ENCODE results near the gene ZNF579.
"Not testable (repeated sequence)": the region's sequence is repeated elsewhere in the genome, so short reads cannot be mapped to it uniquely, and the experiment has no call there.

Gene ZNF579

DNA sequence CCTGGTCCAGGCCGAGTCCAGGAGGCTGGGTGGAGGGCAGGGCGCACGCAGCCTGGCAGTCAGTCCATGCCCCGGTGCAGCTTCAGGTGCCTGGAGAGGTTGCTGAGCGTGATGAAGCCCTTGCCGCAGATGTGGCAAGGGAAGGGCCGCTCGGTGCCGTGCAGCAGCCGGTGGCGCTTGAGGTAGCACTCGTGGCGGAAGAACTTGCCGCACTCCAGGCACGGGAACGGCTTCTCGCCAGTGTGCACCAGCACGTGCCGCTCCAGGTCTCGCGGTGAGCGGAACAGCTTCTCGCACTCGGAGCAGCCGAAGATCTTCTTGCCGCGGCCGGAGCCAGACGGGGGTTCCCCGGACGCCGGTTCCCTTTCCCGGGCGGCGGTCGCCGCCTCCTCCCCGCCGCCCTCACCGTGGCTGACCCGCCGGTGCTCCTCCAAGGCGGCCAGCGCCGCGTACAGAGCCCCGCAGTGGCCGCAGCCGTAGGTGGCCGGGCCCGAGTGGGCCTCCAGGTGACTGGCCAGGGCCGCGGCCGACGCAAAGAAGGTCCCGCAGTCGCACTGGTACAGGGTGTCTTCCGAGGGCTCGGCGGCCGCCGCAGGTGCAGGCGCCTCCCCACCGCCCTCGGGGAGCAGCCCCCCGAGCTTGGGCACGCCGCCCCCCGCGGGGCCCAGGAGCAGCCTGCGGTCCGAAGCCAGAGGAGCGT is 11.9 kb upstream of the ZNF579 start:
- no peak for DNase-seq

DNA sequence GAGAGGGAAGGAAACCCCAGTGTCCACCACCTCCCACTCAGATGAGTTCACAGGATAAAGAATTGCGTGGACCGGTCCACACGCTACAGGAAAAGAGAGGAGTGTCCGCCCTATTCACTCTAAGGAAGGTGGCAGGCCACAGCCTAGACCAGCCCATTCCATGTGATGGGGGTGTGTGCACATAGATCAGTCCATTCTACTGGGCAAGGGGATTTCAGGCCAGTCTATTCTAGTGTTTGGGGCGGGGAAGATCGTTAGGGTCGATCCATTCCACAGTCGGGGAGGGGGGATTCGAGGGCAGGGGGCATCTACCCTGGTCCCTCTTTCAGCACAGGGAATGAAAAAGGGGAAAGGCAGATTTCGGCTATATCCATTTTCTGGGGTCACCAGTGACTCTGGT is 10.9 kb upstream of the ZNF579 start:
- DNase-seq, result no peak

DNA sequence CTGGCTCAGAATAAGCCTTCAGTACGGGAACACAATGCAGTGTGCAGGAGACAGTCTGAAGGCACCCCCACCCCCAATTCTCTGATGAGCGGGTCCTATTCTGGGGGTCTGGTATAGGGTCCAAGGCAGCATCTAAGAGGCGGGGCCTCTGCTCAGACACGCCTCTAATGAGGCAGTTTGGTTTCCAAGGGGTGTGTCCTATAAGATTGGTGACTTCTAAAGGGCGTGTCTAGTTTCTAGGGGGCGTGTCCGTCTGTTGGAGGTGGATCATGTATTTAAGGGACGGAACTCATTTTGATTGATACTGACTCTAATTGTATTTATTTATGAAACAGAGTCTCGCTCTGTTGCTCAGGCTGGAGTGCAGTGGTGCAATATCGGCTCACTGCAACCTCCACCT is 10.0 kb upstream of the ZNF579 start:
- DNase-seq, result no peak

DNA sequence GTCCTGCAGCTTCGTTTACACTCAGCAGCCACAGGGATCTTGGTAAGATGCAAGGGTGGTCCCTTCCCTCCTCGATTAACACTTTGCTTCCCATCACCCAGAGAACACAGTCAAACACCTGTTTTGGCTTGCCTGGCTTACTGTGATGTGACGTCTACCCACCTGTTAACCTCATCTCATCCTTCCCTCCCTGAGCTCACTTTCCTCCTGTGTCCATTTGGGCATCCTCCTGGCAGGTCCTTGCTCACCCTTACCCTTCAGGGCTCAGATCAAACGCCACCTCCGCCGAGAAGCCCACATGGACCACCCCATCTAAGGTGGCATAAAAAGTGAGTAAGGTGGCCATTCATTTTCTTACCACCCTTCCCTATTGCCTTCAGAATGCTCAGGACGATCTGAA is 9.5 kb upstream of the ZNF579 start:
- no peak for DNase-seq

DNA sequence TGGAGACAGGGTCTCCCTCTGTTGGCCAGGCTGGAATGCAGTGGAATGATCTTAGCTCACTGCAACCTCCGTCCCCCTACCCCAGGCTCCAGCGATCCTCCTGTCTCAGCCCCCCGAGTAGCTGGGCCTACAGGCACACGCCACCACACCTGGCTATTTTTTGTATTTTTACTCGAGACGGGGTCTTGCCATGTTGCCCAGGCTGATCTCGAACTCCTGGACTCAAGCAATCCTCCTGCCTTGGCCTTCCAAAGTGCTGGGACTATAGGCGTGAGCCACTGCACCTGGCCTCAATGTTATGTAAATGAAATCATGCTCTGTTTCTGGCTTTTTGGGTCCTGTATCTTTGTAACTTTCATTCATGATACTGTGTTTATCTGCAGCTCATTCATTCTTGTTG is 8.1 kb upstream of the ZNF579 start:
- DNase-seq, result no peak

DNA sequence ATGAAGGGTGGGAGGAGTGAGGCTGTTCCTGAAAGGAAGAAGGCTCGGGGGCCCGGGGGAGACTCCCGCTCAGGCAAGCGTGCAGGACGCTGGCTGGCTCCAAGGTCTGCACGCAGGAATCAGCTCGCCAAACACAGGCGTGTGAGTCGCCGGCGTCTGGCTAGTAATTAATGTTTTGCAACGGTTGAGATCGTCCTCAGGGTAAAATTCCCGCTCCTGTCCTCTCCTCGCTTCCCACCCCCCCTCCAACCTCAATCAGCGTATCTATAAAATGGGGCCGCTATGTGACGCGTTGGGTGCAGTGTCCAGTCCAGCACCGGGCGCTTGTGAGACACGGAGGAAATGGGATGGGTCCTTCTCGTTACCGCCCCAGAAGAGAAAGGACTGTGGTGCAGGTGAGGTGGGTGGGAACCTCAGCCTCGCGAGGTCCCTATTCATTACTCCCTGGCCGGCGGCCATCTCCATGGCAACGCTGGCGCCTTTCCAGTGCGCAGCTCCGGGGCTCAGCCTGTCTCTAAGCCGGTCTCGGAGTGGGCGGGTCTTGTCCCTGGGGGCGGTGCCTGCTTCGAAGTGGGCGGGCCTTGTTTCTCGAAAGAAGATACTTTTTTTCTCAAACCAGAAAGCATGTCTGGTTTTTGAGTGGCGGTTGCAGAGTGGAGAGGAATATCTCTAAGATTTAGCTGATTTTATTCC is 6.5 kb upstream of the ZNF579 start:
- DNase-seq, result peak; percentile 90

DNA sequence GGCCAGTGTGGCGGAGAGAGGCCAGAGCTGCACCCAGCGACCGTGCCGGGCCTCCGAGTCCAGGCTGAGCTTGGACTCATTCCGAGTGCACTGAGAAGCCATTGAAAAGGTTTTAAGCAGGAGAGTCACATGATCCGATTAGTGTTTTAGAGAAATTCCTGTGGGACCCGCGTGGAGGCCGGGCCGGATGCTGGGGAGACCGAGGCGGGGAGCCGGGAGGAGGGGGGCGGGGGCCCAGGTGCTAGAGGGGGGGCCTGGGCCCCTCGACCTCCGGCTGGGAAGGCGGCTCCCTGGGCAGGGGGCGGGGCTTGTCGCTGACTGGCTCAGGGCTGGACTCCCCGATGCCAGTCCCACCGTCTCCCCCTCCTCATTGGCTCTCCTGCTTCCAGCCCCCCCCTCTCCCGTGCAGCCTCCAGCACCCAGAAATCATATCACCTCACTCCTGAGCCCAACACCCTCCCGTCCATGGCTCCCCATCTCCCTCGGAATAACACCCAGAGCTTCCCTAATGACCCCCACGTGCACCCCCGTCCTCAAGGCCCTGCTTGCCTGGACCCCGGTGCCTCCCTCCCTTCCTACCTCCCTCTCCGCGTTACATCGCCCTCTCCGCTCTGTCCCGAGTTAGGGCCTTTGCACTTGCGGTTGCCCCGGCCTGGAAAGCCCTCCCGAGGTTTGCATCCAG is 5.2 kb upstream of the ZNF579 start:
- DNase-seq, result peak; percentile 33

DNA sequence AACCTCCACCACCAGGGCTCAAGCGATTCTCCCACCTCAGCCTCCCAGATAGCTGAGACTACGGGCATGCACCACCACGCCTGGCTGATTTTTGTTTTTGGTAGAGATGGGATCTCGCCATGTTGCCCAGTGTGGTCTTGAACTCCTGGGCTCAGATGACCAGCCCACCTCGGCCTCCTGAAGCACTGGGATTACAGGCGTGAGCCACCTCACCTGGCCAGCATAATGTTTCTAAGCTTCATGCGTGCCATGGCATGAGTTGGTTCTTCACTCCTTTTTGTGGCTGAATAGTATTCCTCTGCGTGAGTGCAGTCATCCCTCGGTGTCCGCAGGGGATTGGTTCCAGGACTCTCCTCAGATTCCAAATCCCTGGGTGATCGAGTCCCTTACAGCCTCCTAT is 4.2 kb upstream of the ZNF579 start:
- DNase-seq, result no peak

DNA sequence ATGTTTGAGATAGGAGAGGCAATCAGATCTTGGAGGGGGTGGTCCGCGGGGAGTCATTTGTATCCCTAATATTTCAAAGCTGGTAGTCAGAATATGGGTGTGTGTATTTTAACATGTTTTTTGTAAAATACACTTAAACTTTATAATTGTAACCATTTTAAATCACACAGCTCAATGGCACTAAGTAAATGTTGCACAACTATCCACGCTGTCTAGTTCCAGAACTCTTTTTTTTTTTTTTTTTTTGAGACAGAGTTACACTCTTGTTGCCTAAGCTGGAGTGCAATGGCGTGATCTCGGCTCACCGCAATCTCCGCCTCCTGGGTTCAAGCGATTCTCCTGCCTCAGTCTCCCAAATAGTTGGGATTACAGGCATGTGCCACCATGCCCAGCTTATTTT is 3.2 kb upstream of the ZNF579 start:
- DNase-seq, result not testable (repeated sequence)

DNA sequence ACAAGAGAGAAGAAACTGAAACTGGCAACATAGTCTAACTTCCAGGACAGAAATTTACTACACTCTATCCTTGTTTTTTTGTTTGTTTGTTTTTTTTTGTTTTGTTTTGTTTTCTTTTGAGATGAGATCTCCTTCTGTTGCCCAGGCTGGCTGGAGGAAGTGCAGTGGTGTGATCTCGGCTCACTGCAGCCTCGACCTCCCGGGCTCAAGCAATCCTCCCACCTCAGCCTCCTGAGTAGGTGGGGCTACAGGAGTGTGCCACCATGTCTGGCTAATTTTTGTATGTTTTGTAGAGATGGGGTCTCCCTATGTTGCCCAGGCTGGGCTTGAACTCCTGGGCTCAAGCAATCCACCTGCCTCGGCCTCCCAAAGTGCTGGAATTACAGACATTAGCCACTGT is 1.6 kb upstream of the ZNF579 start:
- not testable (repeated sequence) for DNase-seq

DNA sequence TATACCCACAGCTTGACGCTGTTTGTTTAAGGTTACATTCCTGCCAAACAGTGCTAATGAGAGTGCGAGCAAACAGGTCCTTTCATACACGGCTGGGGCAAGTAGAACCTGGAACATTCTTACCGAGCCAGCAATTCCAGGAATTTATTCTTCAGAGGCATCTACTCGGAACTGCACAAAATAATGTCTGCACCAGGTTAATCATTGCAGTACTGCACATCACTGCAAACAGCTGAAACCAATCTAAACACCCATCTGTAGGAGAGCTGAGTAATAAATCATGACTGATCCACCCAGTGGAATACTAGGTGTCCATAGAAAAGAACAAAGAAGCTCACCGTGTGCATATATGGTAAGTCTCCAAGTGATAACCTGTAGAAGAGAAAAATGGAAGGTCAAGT is 1.2 kb upstream of the ZNF579 start:
- DNase-seq, result peak; percentile 2

DNA sequence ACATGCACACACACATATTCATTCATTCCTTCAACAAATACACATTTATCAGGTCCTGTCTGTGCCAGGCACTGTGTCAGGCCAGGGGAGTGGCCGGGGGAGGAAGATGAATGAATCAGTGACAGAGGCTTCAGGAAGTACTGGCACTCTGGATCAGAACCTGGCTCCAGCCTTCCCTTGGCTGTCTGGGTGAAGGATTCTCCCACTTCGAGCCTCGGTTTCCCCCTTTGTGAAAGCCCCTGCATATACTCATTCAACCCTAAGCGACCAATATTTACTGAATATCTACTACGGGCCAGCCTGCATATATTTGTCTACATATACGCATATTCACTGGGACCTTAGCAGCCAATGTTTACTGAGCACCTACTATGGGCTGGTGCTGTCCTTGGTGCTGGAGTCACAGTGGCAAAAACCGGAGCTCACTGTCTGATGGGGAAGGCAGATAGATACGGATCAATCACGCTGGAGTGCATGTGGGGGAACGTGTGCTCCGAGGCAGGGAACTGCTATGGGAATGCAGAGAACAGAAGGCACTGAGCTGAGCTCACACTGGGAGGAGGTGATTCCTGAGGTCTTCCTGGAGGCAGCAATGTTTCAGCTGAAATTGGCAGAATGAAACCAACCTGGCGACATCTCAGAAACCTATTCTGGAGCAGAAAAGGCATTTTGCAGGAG is 636 bp upstream of the ZNF579 start:
- no peak for DNase-seq

DNA sequence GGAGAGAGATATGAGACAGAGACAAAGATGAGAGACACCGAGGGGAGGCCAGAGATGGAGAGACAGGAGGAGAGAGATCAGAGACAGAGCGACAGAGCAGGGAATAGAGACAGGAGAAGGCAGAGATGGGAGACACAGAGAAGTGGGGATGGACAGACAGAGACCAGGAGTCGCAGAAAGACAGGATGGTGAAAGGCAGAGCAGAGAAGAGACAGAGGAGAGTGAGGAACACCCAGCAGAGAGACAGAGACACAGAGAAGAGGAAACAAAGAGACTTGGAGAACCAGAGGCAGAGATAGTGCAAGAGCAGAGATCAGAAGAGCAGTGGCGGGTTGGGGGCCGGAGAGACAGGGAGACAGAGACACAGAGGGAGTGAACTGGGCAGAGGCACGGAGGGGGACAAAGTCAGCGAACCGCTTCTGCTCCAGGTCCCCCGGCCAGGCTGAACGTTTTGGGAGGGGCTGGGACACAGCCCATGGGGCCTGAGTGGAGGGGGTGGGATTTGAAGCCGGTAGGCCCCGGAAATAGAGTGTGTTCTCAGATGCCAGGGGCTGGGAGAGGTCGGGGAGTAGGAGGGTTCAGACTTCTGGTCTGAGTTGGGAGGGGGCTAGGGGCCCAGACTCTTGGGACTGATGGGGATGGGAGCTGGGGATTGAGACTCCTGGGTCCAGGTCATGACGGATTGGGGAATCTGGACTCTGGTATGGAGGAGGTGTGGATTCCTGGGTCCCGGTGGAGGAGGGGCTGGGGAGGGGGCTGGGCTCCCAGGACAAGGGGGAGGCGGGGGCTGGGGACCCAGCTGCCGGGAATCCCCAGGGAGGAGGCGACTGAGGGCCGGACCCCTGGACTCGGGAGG is 654 bp downstream of the ZNF579 start:
- DNase-seq, result peak; percentile 3

DNA sequence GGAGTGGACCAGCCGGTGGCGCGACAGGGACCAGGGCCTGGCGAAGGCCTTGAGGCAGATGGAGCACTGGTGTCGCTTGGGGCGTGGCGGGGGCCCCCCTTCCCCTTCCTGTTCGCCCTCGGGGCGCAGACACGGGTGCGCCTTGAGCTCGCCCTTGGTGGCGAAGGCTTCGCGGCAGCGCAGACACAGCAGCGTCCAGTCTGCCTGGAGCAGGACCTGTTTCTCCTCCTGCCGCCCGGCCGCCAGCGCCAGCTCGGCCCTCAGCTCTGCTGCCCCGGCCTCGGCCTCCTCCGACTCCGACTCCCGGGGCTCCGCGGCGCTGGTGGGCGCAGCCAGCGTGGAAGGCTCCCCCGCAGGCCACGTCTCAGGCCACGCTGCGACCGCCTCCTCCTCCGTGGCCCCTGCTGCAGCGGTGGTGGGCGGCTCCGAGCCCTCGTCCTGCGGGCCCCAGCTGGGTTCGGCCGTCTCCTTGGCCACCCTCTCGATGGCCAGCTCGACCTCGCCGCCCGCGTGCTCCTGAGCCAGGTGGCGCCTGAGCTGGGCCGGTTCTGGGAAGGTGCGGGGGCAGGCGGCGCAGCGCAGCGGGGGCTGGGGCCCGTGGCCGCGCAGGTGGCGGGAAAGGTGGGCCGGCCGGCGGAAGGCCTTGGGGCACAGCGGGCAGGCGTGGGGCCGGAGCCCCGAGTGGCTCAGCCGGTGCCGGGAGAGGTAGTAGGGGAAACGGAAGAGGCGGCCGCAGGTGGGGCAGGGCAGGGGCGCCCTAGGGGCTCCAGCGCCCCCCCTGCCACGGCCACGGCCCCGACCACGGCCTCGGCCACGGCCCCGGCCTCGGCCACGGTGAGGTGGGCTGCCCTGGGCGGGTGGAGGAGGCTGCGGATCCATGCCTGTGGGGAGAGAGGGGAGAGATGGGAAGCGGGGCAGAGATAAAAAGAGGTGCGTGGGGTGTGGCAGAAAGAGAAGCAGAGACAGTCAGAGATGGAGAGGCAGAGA is 1.6 kb downstream of the ZNF579 start:
- no peak for DNase-seq

DNA sequence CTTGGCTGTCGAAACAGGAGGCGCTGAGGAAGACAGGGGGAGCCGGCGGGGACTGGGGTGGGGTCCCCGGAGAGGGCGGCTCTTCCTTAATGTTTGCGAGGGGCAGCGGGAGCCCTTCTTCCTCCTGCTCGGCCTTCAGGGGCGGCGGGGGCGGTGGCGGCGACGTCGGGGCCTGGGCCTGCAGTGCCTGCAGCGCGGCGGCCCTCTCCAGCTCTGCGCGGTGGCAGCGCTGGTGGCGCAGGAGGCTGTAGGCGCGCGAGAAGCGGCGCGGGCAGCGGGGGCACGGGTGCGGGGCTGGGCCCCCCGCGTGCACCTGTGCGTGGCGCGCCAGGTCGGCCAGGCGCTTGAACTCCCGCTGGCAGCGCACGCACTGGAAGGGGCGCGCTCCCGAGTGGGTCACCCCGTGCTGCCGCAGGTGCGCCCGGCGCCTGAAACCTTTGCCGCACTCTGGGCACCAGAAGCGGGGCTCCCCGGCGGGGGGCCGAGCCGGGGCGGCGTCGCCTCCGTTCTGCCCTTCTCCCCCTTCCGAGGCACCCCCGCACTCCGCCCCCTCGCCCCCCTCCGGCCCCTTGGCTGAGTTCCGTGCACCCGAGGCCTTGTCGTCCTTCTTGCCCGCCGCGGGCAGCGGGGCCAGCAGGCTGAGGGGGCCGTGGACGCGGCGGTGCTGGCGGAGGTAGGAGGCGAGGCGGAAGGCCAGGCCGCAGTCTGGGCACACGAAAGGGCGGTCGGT is 2.5 kb downstream of the ZNF579 start:
- DNase-seq, result no peak

DNA sequence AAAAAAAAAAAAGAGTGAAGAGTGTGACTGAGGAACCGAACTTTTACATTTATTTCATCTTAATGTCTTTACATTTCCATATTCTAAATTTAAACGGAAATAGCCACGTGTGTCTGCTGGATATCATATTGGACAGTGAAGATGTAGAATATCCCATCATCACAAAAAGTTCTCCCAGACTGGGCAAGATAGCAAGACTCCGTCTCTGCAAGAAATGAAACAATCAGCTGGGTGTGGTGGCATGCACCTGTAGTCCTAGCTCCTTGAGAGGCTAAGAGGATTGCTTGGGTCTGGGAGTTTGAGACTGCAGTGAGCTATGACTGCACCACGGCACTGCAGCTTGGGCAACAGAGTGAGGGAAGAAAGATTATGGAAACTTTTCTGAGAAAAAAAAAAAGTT is 3.9 kb downstream of the ZNF579 start:
- no peak for DNase-seq

DNA sequence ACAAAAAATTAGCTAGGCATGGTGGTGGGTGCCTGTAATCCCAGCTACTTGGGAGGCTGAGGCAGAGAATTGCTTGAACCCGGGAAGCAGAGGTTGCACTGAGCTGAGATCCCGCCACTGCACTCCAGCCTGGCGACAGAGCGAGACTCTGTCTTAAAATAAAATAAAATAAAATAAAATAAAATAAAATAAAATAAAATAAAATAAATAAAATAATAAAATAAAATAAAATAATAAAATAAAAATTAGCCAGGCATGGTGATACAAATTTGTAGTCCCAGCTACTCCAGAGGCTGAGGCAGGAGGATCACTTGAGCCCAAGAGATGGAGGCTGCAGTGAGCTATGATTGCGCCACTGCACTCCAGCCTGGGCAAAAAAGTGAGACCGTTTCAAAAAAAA is 6.7 kb downstream of the ZNF579 start:
- DNase-seq, result not testable (repeated sequence)

DNA sequence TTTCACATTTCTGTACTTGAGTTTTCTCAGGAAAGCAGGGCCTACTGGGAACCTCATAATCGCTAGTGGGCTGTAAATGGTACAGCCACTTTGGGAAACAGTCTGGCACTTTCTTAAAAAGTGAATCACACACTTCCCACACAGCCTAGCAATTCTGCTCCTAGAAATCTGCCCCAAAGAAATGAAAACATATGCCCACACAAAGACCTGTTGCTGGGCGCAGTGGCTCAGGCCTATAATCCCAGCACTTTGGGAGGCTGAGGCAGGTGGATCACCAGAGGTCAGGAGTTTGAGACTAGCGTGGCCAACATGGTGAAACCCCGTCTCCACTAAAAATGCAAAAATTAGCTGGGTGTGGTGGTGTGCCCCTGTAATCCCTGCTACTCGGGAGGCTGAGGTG is 11.2 kb downstream of the ZNF579 start:
- DNase-seq, result not testable (repeated sequence)

DNA sequence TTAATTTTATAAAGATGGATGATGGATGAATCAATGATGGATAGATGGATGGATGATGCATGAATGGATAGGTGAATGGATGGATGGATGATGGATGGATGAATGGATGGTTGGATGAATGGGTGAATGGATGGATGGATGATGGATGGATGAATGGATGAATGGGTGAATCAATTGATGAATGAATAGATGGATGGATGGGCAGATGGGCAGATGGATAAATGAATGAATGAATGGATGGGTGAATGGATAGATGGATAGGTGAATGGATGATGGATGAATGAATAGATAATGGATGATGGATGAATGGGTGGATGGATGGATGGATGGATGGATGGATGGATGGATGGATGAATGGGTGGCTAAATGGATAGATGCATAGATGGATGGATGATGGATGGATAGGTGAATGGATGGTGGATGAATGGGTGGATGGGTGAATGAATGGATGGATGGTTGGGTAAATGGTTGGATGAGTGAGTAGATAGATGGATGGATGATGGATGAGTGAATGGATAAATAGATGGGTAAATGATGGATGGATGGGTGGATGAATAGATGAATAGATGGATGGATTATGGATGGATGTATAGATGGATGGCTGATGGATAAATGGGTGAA is 12.8 kb downstream of the ZNF579 start:
- DNase-seq, result no peak

DNA sequence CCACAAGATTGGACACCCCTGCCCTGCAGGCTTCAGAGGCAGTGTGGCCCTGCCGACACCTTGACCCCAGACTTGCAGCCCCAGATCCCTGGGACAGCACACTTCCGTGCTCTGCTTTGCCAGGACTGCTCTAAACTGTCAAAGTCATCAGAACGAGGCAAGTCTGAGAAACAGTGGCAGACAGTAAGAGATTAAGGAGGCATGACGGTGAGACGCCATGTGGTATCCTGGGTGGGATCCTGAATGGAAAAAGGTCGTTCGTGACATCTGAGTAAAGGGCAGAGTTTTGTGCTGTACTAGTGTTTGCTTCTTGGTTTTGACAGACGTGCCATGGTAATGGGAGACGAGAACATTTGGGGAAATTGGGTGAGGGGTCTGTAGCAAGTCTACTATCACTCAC is 13.8 kb downstream of the ZNF579 start:
- no peak for DNase-seq
